ENCODE results near the gene PATZ1. TPM values are rescaled to one million over a fixed set of nuclear protein-coding genes. Genes with fewer than 3 reads are reported as not detected.
A peak's percentile ranks its signal among the peaks of the same experiment; 100 is the strongest.

Gene PATZ1
- polyA plus RNA-seq, 1 experiment: 9.9 TPM

DNA sequence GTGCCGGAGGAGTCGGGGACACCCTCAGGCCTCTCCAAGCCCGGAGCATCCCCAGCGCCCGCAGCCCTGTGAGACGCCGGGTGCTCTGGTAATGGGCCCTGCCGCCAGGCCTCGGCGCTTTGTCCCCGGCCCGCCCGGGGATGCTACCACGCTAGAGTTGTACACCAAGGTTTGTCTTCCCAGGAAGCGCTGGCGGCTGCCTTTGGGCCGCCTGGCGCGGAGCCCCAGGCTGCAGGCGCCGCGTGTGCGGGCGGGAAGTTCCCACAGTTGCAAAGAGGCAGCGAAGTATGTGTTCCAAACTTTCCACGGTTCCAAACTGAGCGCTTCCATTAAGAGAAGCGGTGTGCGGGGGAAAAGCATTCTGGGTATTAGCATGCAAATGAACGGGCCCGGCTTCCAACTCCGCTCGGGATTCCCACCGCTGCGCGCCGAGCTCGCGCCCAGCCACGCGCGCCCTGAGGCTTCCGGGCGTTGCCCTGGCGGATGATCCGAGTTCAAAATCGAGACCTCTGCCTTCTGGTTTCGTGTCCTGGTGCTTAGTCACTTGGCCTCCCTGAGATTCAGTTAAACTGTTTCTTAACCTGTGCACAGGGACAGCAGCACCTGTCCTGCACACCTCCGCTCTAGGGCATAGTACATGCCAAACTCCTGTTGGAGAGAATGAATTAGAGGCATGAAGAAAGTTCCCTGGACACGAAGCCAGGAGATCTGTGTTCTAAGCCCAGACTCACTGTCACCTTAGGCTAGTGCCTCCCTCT is 1.3 kb upstream of the PATZ1 start:
- peak overlapping the region; percentile 64 for H3K4me3 ChIP-seq (ENCODE audit: low read depth, low read length)
- no peaks in the 10 kb centered on the region; the same call in 1 of the 2 replicates for H3K9me3 ChIP-seq (ENCODE audit: control insufficient read depth, insufficient read depth, low read length)
- ChIA-PET CTCF (no interaction called here), POLR2A (interaction anchor here (1.1 to 2.2 kb wide), 5 partner anchors 9 to 55 kb away, joined by 3 to 13 read pairs (median 4); partner anchors contain the start of genes DRG1 and PIK3IP1)
- peak overlapping the region; percentile 68 for H3K27ac ChIP-seq (ENCODE audit: low read depth, low read length)
- no peaks in the 10 kb centered on the region for H3K27me3 ChIP-seq (ENCODE audit: control insufficient read depth, insufficient read depth, low read length)
- peak; percentile 15 for DNase-seq (ENCODE audit: low read depth, low spot score)
- TF ChIP-seq, protein P1, sequence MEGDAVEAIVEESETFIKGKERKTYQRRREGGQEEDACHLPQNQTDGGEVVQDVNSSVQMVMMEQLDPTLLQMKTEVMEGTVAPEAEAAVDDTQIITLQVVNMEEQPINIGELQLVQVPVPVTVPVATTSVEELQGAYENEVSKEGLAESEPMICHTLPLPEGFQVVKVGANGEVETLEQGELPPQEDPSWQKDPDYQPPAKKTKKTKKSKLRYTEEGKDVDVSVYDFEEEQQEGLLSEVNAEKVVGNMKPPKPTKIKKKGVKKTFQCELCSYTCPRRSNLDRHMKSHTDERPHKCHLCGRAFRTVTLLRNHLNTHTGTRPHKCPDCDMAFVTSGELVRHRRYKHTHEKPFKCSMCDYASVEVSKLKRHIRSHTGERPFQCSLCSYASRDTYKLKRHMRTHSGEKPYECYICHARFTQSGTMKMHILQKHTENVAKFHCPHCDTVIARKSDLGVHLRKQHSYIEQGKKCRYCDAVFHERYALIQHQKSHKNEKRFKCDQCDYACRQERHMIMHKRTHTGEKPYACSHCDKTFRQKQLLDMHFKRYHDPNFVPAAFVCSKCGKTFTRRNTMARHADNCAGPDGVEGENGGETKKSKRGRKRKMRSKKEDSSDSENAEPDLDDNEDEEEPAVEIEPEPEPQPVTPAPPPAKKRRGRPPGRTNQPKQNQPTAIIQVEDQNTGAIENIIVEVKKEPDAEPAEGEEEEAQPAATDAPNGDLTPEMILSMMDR (IDR thresholded peaks at IDR 0.05; ENCODE audit: low read depth, low read length): no peak

DNA sequence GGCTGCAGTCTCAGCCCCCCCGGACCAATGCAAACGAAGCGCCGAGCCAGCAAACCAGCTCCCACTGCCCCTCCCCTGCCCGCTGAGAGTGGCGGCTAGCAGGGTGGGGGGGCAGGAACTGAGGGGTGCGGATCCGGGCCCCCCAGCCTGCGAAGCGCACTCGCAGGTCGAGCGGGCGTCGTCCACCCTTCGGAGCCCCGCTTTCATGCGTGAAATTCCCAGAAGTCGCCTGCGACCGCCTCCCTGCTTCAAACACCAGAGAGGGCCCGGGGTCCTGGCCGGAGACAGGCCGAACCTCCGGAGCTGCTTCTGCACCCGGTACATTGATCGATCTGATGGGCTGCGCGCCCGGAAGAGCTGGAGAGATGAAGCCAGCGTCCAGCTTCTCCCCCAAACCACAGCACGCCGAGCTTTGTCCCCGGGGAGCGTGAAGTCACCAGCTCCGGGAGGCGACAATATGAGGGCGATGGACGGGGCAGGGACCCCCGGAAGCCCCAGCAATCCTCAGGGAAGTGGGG is 646 bp upstream of the PATZ1 start:
- CTCF ChIA-PET: interaction anchor here (0.6 to 0.9 kb wide), 2 partner anchors 23 to 33 kb away, joined by 3 to 5 read pairs; no protein-coding TSS in a partner anchor
- TF ChIP-seq, protein P1 (IDR thresholded peaks at IDR 0.05; ENCODE audit: low read depth, low read length): no peak
- POLR2A ChIA-PET: interaction anchor here (0.5 to 2.2 kb wide), 9 partner anchors 9 to 1302 kb away, joined by 3 to 14 read pairs (median 4); partner anchors contain the start of genes DRG1 and PIK3IP1
- Histone ChIP-seq H3K27ac (ENCODE audit: low read depth, low read length) (peak overlapping the region; percentile 68), H3K4me3 (ENCODE audit: low read depth, low read length) (peak overlapping the region; percentile 64), H3K27me3 (ENCODE audit: control insufficient read depth, insufficient read depth, low read length) (no peaks in the 10 kb centered on the region), H3K9me3 (ENCODE audit: control insufficient read depth, insufficient read depth, low read length) (no peaks in the 10 kb centered on the region; the same call in 1 of the 2 replicates)
- DNase-seq (ENCODE audit: low read depth, low spot score): no peak

DNA sequence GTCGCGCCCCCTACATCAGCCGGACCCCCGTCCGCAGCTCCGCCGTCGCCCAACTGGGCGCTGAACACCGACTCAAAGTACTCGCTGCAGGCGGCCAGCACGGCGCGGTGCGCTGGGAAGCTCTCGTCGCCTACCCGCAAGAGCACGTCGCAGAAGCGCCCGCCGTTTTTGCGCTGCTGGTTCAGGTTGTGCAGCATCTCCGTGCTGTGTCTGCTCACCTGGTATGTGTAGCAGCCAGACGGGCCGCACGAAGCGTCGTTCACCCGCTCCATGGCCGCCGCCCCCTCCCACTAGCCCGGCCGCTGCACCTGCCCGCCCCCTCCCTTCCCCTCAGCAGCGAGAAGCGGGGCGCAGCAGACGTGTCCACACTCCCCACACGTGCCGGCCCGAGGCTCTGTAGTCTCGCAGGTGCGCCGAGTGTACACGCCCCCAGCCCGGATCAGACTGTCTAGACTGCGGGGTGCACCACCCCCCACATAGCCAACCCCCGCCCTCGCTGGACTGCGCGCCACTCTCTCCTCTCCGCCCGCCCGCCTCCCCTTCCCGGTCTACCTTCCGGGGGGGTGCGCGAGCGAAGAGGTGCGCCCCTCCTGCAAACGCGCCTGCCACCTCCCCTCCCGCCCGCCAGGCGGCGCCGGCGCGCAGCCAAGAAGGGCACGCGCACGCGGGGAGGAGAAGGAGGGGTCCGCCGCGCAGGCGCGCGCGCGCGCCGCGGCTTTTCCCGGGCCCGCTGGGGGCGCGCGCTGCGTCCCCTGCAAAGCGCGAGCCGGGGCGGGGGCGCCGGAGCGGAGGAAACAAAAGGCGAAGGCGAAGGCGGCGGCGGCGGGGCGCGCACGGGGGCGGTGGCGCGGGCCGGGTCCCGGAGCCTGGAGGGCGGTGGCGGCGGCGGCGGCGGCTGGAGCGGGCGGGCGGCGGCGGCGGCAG is 553 bp downstream of the PATZ1 start:
- Histone ChIP-seq H3K9me3 (ENCODE audit: control insufficient read depth, insufficient read depth, low read length) (no peaks in the 10 kb centered on the region; the same call in 1 of the 2 replicates), H3K4me3 (ENCODE audit: low read depth, low read length) (peak overlapping the region; percentile 72), H3K27ac (ENCODE audit: low read depth, low read length) (no peak overlapping the region), H3K27me3 (ENCODE audit: control insufficient read depth, insufficient read depth, low read length) (no peaks in the 10 kb centered on the region)
- CTCF ChIA-PET: interaction anchor here (0.7 to 1.1 kb wide), 5 partner anchors 8 to 106 kb away, joined by 3 to 4 read pairs (median 3); no protein-coding TSS in a partner anchor
- POLR2A ChIA-PET: interaction anchor here (0.6 to 2.2 kb wide), 4 partner anchors 8 to 56 kb away, joined by 4 to 13 read pairs (median 6); partner anchors contain the start of genes DRG1 and PIK3IP1
- peak; percentile 34 for DNase-seq (ENCODE audit: low read depth, low spot score)
- TF ChIP-seq, protein P1 (IDR thresholded peaks at IDR 0.05; ENCODE audit: low read depth, low read length): peak; percentile 68

DNA sequence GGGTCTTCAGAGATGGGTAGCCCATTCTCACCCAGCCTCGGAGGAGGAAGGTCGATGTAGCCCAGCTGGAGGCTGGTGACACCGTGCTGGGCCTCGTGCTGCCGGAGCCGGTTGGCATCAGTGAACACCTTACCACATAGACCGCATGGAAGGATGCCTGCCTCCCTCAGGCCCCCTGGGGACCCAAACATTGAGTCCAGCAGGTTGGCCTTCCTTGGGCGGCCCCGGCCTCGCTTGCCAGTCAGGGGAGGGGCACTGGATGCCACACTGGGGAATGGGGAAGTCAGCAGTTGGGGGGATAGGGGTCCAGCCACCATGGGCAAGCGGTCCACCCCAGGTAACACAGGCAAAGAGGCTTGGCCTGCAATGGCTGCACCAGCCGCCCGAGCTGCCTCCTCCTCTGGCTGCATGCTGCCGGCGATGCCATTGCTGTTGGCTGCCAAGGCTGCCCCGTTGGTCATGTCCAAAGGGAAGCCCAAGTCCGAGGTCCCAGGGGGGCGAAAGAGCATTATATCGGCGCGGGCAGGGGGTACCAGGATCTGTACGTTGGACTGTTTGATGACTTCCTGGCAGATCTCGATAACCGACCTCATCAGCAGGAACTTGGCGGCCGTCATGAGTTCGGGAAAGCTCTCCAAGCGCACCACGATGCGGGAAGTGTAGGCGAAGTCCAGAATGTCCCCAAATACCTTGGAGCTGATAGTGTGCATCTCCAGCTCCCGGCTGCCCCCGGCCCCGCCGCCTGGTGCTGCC is 1.4 kb downstream of the PATZ1 start:
- H3K9me3 ChIP-seq (ENCODE audit: control insufficient read depth, insufficient read depth, low read length): no peaks in the 10 kb centered on the region; the same call in 1 of the 2 replicates
- no peaks in the 10 kb centered on the region for H3K27me3 ChIP-seq (ENCODE audit: control insufficient read depth, insufficient read depth, low read length)
- CTCF ChIA-PET: interaction anchor here (0.7 to 1.1 kb wide), 5 partner anchors 8 to 107 kb away, joined by 3 to 4 read pairs (median 3); no protein-coding TSS in a partner anchor
- TF ChIP-seq, protein P1 (IDR thresholded peaks at IDR 0.05; ENCODE audit: low read depth, low read length): no peak
- H3K27ac ChIP-seq (ENCODE audit: low read depth, low read length): no peak overlapping the region
- POLR2A ChIA-PET: interaction anchor here (0.6 kb wide), 1 partner anchor 56 kb away, joined by 8 read pairs; no protein-coding TSS in a partner anchor
- DNase-seq (ENCODE audit: low read depth, low spot score): no peak
- peak overlapping the region; percentile 72 for H3K4me3 ChIP-seq (ENCODE audit: low read depth, low read length)
